Stimulated activated CD8-positive, alpha-beta memory T cell treated with anti-CD3 and anti-CD28 coated beads, Interleukin-15, amount 100 ng/mL, for 24 hours (primary cell): ENCODE results near the gene EHMT1.
"Not testable (repeated sequence)": the region's sequence is repeated elsewhere in the genome, so short reads cannot be mapped to it uniquely, and the experiment has no call there.

Experiments
- DNase-seq: peaks from one replicate; pipeline ENCODE4 v3.0.0-alpha.2; 2020; ENCODE audit warnings: low read depth

Gene EHMT1

DNA sequence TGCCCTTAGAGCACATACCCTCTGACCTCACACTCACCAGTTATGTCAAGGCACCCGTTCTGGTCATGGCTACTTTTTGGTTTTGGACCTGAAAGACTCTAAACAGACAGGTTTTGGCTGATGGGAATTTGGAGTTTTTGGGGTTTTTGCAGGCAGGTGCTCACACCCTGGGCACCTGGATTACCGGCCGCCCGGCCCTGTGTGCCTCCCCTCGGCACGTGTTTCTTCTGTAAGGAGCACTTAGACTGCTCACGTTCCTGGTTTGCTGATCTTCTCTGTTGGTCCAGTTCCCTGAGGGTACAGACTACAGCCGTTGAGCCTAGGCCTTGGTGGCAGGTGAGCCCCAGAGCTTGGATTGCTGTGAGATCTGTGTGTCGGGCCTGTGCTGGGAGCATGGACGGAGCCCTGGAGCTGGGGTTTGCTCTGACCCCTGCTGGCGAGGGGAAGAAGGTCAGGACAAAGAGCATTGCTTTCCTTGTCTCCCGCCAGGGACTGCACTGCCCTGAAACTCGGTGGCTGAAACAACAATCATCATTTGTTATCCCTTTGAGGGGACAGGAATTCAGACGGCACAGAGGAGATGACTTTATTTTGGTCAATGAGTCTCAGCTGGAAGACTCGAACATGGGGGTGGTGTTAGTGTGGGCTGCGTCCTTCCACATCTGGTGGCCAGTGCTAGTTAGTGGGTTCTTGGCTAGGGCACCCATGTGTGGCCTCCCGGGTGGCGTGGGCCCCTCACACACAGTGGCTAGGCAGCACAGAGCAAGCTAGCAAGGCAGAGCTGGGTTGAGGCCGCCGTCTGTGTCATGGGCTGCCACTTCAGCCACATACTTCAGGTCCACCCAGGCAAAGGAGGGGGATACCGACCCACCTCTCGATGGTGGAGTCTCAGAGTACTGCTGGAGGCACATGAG, 76.4 kb downstream of the EHMT1 start:
- no peak for DNase-seq

DNA sequence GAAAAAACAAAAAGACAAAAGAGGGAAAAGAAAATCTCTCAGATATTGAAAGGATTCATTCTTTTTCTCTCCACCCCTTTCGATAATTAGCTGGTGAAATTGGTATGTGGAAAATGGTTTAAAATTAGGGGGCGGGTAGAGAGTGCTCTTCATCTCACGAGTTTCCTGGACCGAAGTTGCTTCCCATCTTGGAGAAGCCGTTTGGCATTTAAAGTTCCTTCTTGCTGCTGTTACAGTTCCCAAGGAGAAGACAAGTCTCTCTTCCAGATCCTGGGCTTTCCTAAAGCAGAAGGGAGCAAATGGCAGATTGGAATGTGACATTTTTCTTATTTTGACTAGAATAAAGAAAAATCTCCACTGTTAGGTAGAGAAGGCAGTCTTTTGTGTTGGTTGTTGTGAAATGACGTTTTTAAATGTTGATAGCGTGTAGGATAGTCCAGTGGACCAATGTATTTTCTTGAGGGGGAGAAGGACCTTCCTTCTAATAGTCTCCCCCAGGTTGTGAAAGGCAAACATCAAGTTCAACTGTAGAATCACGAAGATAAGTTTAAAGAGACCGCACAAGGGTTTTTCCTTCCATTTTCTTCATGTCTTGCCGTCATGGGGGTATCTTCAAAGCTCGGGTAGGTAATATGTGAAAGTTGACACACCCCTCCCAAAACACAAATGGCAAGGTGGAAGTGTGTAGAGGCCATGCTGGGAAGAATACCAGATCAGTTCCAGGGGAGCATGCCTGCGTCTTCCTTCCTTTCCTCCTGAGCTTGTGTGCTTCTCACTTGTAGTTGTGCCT, 77.5 kb downstream of the EHMT1 start:
- no peak for DNase-seq

DNA sequence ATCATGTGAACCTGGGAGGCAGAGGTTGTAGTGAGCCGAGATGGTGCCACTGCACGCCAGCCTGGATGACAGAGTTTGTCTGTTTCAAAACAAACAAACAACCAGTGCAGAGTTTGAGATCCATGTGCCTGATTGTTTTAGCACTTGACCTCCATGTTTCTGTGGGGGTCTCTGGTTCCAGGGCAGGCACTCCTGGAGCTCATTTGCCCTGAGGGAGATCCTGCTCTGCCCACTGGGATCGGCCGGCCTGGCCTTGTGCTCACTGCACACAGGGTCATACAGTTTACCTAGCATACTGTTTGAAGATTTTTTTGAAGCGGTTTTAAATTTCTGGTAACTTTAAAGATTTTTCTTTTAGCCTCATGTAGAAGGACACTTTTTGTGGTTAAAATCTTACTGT, 78.4 kb downstream of the EHMT1 start:
- DNase-seq = no peak

DNA sequence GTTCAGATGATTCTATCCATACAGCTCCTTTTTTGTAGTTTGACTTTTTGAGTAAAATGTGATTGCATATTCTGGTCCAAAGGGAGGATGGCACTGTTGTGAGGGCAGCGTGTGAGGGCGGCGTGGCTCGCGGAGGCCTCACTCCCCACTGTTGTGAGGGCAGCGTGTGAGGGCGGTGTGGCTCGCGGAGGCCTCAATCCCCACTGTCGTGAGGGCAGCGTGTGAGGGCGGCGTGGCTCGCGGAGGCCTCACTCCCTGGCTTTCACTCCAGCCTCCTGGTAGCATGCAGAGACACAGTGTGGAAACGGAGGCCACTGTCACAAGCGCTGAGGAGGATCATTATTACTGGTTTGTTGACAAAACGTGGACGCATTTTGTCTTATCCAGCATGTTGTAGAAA, 79.0 kb downstream of the EHMT1 start:
- no peak for DNase-seq

- DNase-seq = no peak
Observed at GRCh38 chr9:137700911-137701310, 82.1 kb downstream of the EHMT1 start.

DNA sequence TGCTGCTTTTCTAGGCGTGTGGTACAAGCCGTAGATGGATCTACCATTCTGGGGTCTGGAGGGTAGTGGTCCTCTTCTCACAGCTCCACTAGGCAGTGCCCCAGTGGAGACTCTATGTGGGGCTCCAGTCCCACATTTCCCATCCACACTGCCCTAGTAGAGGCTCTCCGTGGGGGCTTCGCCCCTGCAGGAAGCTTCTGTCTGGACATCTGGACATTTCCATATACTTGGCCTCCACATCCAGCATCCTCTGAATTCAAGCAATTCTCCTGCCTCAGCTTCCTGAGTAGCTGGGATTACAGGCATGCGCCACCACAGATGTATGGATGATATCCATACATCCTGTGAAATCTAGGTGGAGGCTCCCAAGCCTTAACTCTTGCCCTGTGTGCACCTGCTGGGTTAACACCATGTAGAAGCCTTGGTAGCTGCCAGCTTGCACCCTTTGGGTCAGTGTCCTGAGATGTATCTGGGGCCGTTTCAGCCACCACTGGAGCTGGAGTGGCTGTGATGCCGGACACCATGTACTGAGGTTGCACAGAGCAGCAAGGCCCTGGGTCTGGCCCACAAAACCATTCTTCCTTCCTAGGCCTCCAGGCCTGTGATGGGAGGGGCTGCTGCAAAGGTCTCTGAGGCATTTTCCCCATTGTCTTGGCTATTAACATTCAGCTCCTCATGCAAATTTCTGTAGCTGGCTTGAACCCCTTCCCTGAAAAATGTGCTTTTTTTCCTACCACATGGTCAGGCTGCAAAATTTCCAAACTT, 84.0 kb downstream of the EHMT1 start:
- no peak for DNase-seq

GRCh38 chr9:137703842-137704508, 85.2 kb downstream of the EHMT1 start:
- no peak for DNase-seq

GRCh38 chr9:137705443-137705863, 86.6 kb downstream of the EHMT1 start:
- DNase-seq = no peak

- DNase-seq = no peak
Observed at GRCh38 chr9:137705906-137706305, 87.1 kb downstream of the EHMT1 start.

- DNase-seq = no peak
Observed at GRCh38 chr9:137707361-137707760, 88.6 kb downstream of the EHMT1 start.

DNA sequence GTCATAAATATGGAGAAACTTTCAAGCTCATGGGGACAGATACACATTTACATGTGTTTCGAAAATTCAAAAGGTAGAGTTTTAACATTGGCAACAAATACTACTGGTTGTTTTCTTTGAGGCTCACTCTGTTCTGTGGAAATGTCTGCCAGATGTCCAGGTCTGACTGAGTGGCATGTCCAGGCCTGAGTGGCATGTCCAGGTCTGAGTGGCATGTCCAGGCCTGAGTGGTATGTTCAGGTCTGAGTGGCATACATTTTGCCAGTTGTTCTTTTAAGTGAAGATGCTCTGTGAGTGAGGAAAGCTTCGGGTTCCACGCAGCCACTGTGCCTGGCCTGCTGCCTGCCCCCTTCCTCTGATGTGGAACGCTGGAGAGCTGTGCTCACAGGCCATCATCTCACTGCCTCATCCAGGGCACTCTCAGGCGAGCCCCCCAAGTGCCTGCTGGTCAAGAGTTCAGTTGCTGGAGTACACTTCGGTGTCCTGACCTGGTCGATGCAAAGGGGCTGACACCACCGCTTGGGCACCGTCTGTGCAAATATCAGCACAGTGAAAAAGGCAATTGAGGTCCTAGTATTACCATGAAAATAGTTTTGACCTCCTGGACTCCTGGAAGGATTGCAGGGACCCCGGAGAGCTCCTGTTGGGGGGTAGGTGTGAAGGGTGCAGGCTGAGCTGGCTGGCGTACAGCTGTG, 89.9 kb downstream of the EHMT1 start:
- DNase-seq = no peak

GRCh38 chr9:137709411-137710101, 90.8 kb downstream of the EHMT1 start:
- no peak for DNase-seq

- DNase-seq = no peak
Observed at GRCh38 chr9:137710704-137711103, 91.9 kb downstream of the EHMT1 start.

DNA sequence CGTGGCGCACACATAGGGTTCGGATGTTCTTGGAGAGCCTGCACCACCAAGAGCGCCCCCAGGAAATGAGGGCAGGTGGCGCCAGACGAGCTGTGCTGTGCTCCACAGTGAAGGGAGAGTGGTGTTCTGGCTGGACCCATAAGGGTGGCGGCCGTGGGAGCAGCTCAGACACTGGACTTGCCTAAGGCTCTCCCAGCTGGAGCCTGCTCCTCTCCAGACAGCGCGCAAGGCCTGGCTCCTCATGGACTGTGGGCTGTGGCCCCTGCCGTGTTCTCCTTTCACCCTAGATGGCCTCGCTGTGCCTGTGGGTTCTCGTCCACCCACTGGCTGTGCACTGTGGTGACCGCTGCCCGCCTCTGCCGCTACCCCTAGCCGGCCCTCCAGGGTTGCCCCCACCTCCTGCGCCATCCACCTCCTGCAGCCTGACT, 92.9 kb downstream of the EHMT1 start:
- no peak for DNase-seq

DNA sequence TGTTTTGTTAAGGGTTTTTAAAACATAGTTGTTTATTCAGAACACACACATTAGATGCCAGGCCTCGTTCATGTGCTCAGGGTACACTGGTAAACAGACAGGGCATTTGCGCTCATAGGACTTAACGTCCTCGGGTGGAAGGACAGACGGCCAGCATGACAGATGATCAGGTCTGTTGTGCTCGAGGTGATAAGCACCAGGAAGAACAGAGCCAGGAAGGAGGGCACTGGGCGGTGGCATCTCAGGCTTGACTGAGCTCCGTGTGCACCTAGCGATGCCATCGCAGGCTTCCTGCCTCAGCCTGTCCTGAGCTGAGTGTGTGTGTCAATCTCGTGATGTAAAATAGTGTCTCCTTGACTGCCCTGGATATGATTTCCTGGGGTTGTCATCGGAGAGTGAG, 96.5 kb downstream of the EHMT1 start:
- DNase-seq = no peak

DNA sequence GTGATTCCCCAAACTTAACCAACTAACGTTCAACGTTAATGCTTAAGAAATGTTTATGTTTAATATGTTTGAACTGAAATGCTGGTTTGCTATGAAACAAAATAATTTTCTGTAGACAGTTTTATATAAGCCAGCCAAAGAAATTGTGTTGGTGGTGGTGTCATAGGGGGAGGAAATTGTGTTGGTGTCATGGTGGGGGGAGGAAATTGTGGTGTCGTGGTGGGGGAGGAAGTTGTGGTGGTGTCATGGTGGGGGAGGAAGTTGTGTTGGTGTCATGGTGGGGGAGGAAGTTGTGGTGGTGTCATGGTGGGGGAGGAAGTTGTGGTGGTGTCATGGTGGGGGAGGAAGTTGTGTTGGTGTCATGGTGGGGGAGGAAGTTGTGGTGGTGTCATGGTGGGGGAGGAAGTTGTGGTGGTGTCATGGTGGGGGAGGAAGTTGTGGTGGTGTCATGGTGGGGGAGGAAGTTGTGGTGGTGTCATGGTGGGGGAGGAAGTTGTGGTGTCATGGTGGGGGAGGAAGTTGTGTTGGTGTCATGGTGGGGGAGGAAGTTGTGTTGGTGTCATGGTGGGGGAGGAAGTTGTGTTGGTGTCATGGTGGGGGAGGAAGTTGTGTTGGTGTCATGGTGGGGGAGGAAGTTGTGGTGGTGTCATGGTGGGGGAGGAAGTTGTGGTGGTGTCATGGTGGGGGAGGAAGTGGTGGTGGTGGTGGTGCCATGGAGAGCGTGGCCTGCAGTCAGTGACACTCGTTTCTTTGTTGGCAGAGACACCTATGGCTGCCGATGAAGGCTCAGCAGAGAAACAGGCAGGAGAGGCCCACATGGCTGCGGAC, 97.3 kb downstream of the EHMT1 start:
- not testable (repeated sequence) for DNase-seq

DNA sequence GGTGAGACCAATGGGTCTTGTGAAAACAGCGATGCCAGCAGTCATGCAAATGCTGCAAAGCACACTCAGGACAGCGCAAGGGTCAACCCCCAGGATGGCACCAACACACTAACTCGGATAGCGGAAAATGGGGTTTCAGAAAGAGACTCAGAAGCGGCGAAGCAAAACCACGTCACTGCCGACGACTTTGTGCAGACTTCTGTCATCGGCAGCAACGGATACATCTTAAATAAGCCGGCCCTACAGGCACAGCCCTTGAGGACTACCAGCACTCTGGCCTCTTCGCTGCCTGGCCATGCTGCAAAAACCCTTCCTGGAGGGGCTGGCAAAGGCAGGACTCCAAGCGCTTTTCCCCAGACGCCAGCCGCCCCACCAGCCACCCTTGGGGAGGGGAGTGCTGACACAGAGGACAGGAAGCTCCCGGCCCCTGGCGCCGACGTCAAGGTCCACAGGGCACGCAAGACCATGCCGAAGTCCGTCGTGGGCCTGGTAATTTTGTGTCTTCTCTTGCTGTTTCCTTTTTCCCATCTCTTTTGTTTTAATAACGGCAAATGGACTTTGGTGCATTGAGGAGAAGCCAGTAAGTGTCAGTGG, 98.0 kb downstream of the EHMT1 start:
- DNase-seq = no peak

DNA sequence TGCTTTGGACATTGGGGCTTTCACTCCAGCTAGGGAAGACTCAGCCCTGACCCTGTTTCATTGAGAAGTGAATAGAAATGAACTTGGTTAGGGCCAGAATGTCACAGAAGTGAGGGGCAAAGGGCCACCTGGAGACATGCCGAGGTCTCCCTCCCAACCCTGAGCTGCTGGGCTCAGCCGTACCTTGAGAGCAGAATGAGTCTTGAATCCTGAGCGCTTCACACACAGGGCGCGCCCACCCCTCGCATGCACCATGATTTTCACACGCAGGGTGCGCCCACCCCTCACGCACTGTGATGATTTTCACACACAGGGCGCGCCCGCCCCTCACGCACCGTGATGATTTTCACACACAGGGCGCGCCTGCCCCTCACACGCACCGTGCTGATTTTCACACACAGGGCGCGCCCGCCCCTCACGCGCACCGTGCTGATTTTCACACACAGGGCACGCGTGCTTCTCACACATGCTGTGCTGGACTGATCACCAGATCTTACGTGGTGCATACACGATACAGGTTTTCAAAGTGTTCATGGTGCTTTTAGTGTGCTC, 99.0 kb downstream of the EHMT1 start:
- no peak for DNase-seq

DNA sequence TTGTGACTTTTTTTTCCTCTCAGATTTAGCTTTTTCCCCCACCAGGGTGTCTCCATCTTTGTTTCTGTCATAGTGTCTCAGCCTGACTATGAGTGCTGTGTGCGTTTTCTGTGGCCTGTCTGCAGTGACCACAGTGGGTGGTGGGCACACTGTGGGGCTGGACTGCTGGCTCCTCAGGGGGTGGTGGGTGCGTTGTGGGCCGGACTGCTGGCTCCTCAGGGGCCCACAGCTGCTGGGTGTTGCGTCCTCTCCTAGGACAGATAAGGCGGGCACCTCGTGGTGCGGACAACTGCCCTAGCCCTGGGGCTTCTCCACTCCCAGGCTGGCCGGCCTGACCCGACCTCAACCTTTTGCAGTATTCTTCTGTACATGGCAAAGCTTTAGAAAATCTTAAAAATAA, 100.4 kb downstream of the EHMT1 start:
- no peak for DNase-seq
